GM19455 (cell line): ENCODE measurements around the gene RAB20.
"Not testable (repeated sequence)": the region's sequence is repeated elsewhere in the genome, so short reads cannot be mapped to it uniquely, and the experiment has no call there.

Experiments
- ATAC-seq: cut with Tn5 transposase; IDR thresholded peaks from one replicate; pipeline ENCODE4 v1.9.1; 2021; ENCODE audit not compliant: unreplicated experiment

Gene RAB20

GRCh38 chr13:110555601-110556223 lies 5.8 kb downstream of the RAB20 start:
- ATAC-seq = no peak

GRCh38 chr13:110554946-110555345 lies 6.6 kb downstream of the RAB20 start:
- no peak for ATAC-seq

GRCh38 chr13:110554227-110554836 lies 7.2 kb downstream of the RAB20 start:
- no peak for ATAC-seq

DNA sequence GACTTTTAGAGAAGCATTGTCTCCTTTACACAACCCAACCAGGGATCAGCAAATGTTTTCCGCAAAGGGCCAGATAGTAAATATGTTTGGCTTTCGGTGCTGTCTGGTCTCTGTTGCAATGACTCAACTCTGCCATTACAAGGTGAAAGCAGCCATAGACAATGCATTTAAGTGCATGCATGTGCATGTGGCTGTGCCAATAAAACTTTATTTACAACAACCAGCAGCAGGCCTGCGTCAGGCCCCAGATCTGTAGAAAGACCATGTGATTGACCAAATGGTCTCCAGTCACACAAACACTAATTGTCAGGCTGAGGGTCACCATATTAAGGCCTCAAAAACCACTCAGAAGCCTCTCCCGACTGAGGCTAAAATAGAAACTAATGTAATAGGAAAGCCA lies 8.1 kb downstream of the RAB20 start:
- no peak for ATAC-seq

DNA sequence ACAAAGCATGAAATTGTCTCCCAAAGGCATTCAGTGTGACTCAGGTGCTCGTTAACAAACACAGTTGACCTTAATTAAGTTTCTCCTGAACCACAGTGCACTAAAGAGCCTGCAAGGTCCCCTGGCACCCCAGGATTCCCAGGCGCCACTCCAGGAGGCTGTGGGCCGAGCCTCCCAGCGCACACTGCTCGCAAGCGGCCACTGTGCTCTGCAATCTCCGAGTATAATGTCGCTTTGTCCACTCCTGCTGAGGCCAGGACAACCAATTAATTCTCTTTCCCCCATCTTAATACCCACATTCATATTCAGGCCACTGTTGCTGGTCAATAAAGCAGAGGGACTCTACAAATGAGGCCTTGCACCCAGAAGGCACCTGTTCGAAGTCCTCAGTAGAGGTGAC lies 8.8 kb downstream of the RAB20 start:
- no peak for ATAC-seq

DNA sequence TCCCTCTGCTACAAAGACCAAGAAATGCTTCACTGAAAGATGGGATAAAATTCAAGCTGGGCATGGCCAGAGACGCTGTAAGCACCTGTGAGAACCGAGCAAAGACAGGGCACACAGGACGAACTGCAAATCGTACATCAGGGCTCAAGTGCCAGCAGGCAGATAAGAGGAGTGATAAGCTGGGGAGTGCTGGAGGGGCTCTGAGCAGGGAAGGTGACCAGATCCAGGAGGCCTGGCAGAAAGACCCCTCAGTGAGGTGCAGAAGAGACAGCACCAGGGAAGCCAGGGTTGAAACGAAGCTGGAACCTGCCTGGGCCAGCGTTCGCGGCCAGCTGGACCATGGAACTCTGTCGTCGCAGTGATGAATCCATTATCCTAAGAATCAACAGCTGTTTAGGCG lies 10.2 kb downstream of the RAB20 start:
- no peak for ATAC-seq

DNA sequence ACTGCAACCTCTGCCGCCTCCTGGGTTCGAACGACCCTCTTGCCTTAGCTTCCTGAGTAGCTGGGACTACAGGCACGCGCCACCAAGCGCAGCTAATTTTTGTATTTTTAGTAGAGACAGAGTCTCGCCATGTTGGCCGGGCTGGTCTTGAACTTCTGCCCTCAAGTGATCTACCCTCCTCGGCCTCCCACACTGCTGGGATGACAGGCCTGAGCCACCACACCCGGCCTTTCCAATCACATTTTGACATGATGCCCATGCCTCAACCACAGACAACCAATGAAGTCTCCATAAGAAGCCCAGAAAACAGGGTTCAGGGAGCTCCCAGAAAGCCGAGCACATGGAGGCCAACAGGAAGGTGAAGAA lies 11.7 kb downstream of the RAB20 start:
- no peak for ATAC-seq

GRCh38 chr13:110548891-110549794 lies 12.4 kb downstream of the RAB20 start:
- no peak for ATAC-seq

DNA sequence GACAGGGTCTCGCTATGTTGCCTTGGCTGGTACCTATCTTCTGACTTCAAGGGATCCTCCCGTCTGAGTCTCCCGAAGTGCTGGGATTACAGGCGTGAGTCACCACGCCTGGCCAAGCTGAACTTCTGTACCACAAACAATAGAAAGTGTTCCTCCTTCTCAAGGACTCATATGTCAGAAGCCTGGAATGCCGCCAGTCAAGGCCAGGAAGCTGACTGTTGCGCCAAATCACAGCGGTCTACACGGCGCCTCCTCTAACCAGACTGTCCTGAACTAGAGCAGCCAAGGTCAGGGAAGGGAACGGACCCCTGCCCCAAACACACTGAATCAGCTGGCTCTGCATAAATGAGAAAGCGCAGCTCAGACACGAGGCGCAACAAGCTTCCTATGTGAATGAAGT lies 14.6 kb downstream of the RAB20 start:
- ATAC-seq = no peak

- no peak for ATAC-seq
Observed at GRCh38 chr13:110546378-110546777, 15.1 kb downstream of the RAB20 start.

GRCh38 chr13:110542169-110542796 lies 19.2 kb downstream of the RAB20 start:
- no peak for ATAC-seq

- no peak for ATAC-seq
Observed at GRCh38 chr13:110541526-110541920, 20.0 kb downstream of the RAB20 start.

GRCh38 chr13:110540871-110541525 lies 20.5 kb downstream of the RAB20 start:
- no peak for ATAC-seq

GRCh38 chr13:110539894-110540293 lies 21.6 kb downstream of the RAB20 start:
- no peak for ATAC-seq

- ATAC-seq = no peak
Observed at GRCh38 chr13:110538632-110539031, 22.9 kb downstream of the RAB20 start.

DNA sequence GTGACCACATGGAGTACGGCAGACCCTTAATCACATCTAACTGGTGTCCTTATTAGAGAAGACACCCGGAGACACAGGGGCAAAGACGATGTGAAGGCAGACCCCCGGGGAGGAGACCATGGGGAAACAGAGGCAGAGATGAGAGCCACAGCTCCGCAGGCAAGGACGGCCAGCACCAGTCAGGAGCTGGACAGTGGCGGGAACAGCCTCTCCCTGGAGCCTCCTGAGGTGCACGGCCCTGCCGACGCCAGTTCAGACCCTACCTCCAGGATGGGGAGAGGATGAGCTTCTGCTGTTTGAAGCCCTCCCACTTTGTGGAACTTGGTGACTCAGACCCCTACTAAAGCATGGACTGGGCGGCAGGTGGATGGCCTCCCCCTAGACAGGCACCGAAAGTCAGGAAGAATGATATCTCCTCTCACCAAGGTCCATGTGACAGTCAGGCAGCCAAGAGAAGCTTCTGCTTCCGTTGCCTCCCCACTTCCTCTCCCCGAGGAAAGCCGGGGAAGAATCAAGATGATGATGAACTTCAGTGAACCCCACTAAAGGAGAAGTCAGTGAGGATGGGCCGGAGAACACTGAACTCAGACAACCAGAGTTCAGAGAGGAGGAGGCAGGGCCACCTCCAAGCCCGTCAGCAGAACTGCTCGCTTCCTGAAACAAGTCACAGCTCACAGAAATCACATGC lies 25.4 kb downstream of the RAB20 start:
- no peak for ATAC-seq

GRCh38 chr13:110535526-110535925 lies 26.0 kb downstream of the RAB20 start:
- ATAC-seq = no peak

GRCh38 chr13:110533771-110534670 lies 27.5 kb downstream of the RAB20 start:
- ATAC-seq = no peak

GRCh38 chr13:110532258-110532657 lies 29.3 kb downstream of the RAB20 start:
- ATAC-seq = not testable (repeated sequence)
